Measurements from ENCODE around the gene CADM2.

CADM2 gene

GRCh38 chr3:85208650-85209049 lies 249.9 kb downstream of the CADM2 start:
- DNase-seq = no peak

DNA sequence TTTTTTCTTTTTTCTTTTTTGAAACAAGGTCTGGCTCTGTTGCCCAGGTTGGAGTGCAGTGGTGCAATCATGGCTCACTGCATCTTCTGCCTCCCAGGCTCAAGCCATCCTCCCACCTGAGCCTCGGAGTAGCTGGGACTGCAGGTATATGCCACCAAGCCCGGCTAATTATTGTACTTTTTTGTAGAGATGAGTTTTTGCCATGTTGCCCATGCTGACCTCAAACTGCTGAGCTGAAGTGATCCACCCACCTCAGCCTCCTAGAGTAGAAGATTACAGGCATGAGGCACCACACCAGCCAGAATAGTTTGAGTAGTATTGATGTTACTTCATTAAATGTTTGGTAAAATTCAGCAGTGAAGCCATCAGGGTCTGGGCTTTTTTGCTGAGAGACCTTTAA lies 251.8 kb downstream of the CADM2 start:
- DNase-seq = no peak

DNA sequence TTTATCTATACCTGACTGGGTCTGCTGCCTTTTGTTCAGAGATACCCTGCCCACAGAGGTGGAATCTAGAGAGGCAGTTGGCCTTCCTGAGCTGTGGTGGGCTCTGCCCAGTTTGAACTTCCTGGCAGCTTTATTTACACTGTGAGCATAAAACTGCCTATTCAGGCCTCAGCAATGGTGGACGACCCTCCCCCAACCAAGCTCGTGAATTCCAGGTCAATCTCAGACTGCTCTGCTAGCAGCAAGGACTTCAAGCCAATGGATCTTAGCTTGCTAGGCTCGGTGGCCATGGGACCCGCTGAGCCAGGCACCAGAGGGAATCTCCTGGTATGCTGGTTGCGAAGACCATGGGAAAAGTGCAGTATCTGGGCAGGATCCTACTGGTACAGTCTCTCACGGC lies 270.2 kb downstream of the CADM2 start:
- no peak for DNase-seq

DNA sequence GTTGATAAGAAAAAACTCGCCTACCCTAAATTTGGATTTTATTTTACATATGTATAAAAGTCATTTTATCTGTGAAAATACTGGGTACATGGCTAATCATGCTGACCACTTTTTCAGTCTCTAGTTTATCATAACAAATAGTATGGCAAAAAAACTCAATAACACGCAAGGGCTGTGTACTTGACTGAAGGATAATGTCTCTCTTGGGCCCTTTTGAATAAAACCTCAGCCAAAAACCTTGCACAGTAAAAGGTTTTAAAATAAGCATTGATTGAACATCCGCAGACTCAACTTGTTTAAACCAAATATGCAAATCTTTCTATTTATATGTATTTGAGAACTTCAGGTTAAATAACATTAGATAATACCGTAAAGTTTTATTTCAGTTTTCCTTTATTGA lies 285.3 kb downstream of the CADM2 start:
- DNase-seq = no peak

DNA sequence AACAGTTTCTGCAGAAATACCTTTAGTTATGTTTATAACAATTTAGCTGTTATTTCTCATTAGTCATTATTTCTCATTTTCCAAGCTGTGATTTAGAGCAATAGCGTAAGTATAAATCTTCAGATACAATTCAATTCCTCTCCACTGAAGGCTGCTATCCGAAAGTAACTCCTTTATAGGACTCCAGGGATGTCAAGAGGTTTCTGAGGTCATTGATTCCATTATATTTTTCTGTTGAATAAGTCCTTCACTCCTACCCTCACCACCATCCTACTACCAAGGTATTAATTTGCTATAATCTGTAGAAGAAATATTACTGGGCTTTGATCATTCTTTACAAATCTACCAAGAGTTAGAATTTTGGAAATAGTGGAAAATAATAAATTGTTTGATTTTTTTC lies 285.7 kb downstream of the CADM2 start:
- no peak for DNase-seq

DNA sequence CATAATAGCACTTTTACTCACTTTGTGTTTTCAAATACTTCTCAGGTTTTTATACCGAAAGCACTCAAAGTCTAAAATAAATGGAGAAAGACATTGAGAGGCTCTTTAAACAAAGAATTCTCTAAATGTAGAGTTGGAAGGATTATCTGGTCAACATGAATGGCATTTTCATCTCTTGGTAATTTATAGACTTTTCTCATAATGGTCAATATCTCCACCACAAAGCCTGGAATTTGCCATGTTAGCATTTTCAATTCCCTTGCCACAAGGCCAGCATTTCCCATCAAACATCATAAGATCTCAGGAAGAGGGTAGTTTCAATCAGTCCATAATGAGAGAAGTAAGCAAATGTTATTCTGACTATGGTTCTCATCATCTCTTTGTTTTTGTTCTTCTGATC lies 293.0 kb downstream of the CADM2 start:
- no peak for DNase-seq

- DNase-seq = no peak
Observed at GRCh38 chr3:85252686-85253085, 293.9 kb downstream of the CADM2 start.

DNA sequence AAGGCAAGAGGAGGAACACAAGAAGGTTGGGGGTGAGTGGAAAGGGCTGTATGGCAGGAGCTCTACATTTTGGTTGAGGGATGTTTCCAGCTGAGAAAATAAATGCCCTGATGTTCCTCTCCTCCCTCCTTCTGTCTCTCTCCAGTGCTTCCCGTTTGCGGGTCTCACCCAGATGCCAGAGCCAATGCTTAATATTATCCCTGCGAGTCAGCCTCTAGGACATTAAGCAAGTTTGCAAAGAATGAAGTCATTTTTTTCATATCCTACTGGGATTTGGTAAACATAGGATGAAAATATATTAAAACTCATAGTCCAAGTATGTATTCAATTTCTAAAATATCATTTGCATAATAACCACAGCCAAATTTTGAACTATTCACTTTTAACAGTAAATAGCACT lies 295.9 kb downstream of the CADM2 start:
- DNase-seq = no peak

DNA sequence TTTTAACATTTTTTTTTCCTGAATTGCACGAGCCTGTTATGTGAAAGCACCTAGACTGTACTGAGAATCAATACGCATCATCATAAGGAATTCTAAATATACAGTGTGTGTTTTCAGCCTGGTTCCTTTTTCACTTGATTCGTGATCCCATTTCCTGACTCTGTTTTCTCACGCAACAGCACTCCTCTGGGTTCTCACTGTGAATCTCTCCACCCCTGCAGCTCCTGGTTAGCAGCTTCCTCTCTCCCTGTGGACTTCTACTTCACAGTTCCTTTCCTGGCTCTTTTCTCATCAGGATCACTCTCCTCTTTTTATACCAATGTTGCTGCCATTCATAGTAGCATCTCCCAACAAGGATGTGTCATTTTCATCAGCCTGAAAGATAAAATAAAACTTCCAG lies 297.2 kb downstream of the CADM2 start:
- DNase-seq = no peak

GRCh38 chr3:85258326-85258725 lies 299.5 kb downstream of the CADM2 start:
- no peak for DNase-seq

GRCh38 chr3:85258819-85259218 lies 300.0 kb downstream of the CADM2 start:
- DNase-seq = no peak

DNA sequence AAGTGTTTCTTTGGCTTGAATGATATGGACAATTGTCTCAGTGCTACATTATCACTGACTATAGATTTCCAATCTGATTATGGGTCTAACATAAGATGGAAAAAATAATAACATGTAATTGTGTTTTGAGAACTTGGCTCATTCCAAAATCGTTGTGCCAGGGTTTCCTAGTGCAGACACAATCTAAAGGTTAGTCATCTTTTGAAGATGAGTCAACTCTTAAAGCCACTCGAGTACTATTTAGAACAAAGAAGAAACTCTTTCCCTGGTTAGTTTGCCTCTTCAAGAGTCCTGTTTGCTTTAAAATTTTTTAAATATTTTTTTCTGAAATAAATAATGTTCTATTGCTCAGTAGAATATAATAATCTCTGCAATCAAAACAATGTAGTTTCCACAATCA lies 301.0 kb downstream of the CADM2 start:
- DNase-seq = no peak

DNA sequence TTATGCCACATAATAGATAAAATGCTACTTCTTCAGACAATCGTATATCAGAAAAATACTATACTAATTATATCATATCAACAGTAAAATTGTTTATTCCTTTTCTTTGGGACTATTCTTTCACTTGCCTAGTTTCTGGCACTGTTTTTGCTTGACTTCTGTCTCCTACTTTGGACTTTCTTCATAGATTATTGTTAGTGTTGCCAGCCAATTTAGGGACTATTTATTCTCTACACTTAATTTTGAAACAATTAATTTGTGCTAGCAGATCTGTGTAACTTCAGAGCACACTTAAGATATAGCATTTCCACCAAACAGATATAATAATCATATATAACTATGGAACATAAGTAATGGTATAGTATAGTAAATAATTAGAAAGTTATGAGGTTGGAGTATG lies 305.6 kb downstream of the CADM2 start:
- no peak for DNase-seq

GRCh38 chr3:85270488-85270887 lies 311.7 kb downstream of the CADM2 start:
- DNase-seq = no peak

- no peak for DNase-seq
Observed at GRCh38 chr3:85271911-85272310, 313.1 kb downstream of the CADM2 start.

GRCh38 chr3:85288257-85288656 lies 329.5 kb downstream of the CADM2 start:
- DNase-seq = no peak

DNA sequence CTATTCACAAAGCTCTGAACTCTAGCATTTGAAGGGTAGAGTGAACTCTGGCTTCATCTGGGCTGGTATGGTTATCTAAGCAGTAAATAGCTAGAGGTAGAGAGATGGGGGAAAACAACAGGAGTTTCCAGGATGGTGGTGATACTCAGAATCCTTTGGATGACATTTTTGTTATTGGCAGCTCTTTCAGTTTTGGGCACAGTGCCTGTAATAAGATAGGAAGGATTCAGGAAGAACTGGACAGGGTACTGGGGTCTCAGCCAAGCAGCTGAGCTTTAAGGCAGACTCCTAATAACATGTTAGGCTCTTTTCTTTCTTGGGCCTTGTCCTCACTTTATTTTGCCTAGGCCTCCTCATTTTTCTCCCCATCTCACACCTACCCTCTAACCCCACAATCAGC lies 338.5 kb downstream of the CADM2 start:
- no peak for DNase-seq

GRCh38 chr3:85298032-85298431 lies 339.2 kb downstream of the CADM2 start:
- no peak for DNase-seq

DNA sequence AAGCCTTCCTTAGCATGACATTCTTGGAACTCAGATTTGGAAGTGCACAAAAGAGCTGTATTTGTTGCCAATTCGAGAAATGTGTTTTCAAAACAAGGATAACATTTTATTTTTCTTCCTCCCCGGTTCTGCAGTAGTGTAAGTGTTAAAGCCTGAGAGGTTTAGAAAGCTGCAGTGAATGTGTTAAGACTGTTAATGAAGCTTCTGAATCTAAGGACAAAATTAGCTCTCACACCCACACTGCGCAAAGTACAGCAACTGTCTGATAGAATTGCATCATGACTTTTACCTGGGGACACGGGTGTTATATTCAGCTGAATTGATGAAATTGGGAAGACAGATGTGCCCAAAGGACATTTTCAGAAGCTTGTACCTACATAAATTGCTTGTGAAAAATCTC lies 344.4 kb downstream of the CADM2 start:
- no peak for DNase-seq

DNA sequence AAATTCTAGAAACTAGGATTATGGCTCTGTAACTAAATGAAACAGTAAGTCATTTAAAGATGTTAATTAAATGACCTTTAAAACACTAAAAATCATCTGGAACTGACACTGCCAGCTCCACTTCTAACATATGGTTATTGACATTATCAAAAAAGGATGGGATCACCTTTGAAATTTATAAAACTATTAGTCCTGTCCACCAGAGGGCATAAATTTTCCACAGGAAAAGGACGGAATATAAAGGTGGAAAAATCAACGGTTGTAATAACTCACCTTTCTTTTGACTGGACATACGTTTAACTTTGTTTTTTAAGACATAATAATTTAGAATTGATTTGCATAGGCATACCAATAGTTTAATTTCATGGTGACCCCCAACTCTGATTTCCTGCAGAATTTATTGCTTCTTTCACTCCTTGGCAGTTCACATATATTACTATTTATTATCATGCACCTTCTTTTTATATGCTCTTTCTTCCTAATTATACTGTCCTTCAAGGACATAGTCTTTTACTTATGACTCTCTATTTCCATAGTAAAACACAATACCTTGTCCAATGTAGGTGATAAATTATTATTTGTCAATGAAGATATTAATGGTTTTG lies 345.7 kb downstream of the CADM2 start:
- DNase-seq = no peak

GRCh38 chr3:85312331-85312730 lies 353.5 kb downstream of the CADM2 start:
- DNase-seq = no peak

DNA sequence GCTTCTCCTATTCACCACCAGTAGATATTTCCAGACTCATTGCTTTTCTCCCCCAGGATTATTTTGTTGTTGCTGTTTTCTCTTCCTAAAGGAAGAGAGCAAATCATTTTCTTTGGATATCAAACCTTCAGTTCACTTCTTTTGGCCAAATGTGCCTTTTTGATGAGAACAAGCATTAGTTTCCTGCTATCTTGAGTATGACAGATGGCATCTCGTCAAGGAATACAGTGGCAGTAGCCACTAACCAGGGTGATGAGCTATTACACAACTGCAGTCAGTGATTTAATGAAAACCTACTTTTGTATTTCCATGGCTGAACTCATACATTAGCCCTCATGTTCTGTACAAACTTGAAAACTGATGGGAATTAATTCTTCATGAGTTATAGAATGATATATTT lies 354.6 kb downstream of the CADM2 start:
- no peak for DNase-seq

DNA sequence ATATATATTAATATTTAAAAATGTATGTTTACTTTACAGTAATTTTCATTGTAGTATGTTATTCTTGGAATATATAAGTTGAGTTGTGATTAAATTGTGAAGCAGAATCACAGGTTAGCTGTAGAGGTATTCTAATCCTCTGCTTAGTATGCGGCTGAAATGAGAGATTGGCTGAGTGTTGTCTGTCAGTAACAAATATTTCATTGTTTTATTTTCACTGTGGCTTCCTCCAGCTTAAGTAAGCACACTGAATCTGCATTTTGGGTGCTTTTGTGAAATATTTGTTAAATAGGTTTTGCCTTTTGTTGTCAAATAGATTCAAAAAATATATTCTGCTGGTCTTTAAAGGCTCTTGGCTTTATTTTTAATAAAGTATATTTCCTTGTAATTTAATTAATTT lies 357.5 kb downstream of the CADM2 start:
- DNase-seq = no peak

GRCh38 chr3:85321892-85322291 lies 363.1 kb downstream of the CADM2 start:
- no peak for DNase-seq

DNA sequence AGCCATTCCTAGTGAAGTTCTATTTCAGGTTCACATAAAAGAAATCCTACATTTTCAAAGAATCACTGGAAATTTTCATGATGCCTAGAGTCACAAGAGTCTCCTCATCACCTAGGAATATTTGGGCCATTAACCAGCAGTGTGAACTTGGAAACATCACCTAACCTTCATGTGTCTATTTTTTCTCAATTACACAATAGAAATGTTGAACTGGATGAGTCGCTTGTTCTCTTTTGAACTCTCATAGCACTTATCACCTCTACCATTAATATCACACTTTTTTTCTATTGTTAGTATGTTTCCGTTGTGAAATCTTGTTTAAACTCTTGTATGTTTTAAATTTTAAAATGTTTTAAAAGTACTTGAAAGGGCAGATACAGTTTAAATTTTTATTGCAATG lies 371.3 kb downstream of the CADM2 start:
- DNase-seq = no peak

GRCh38 chr3:85337895-85338294 lies 379.1 kb downstream of the CADM2 start:
- DNase-seq = no peak

All from T-helper 1 cell (primary cell).